HepG2 (cell line): Measurements from ENCODE around the gene MYO18A. TPM values are rescaled to one million over a fixed set of nuclear protein-coding genes. Genes with fewer than 3 reads are reported as not detected.
"Not testable (repeated sequence)": the region's sequence is repeated elsewhere in the genome, so short reads cannot be mapped to it uniquely, and the experiment has no call there.

Source experiments
- ATAC-seq: fragments of 200-7000 bp; cut with Tn5 transposase; 3 replicates; pipeline ENCODE4 v1.9.1; 2020; ENCODE audit warnings: mild to moderate bottlenecking, moderate library complexity
- BruUV-seq: library from RNA; stranded (reverse); fragments of 400-500 nt; replicated peaks from 2 replicates; lab custom pipeline; 2021; lab: Mats Ljungman, UMichigan
- CTCF ChIA-PET: fragments of 300-600 bp; formaldehyde crosslinking; extraction: SDS; loops from one replicate; lab custom pipeline; 2021; ENCODE audit warnings: low total read pairs, inconsistent platforms, low intra/inter-chr PET ratio; lab: Yijun Ruan, JAX
- POLR2A ChIA-PET: fragments of 350-600 bp; sonication (Branson Sonifier 250); formaldehyde crosslinking; loops from one replicate; lab custom pipeline; 2020; ENCODE audit warnings: antibody characterized with exemption, inconsistent platforms; lab: Yijun Ruan, JAX
- DNase-seq: peaks from one replicate; pipeline ENCODE4 v3.0.0-alpha.2; 2015; ENCODE audit warnings: low spot score
- FAIRE-seq: peaks from 3 replicates; lab custom pipeline; 2011; peaks lifted over from hg19 to GRCh38; lab: Jason Lieb, UNC
- H2AFZ ChIP-seq: one replicate; pipeline ENCODE4 v1.6.1; 2011; ENCODE audit warnings: low read length, inconsistent platforms
- H3K27ac ChIP-seq: fragments of 300-600 bp; 3 replicates; pipeline ENCODE4 v1.8.0; 2011; ENCODE audit warnings: mixed run types, mild to moderate bottlenecking, mixed read lengths, low read length, inconsistent platforms; ENCODE audit not compliant: insufficient read depth; ENCODE audit errors: extremely low read length
- H3K27me3 ChIP-seq, 2 experiments: fragments of 200-600 bp in 1 of 2; 2 replicates in 1 of 2; 3 replicates in 1 of 2; pipeline versions ENCODE4 v1.6.0 to v1.8.0; 2011; ENCODE audit warnings: low read length in 2 of 2, mild to moderate bottlenecking in 2 of 2, moderate library complexity in 2 of 2, inconsistent platforms in 1 of 2; ENCODE audit not compliant: insufficient read depth in 2 of 2, control insufficient read depth in 1 of 2
- H3K36me3 ChIP-seq, 2 experiments: fragments of 200-600 bp in 1 of 2; replicated peaks in 1 of 2; 2 replicates in 1 of 2; 3 replicates in 1 of 2; pipeline versions ENCODE4 v1.5.1 to v1.8.0; 2011; ENCODE audit warnings: low read length in 2 of 2, inconsistent platforms in 1 of 2; ENCODE audit not compliant: insufficient read depth in 2 of 2, control insufficient read depth in 1 of 2
- H3K4me1 ChIP-seq: 2 replicates; pipeline ENCODE4 v1.5.1; 2012; ENCODE audit warnings: low read length, inconsistent platforms; ENCODE audit not compliant: insufficient read depth
- H3K4me2 ChIP-seq: 2 replicates; pipeline ENCODE4 v1.6.0; 2011; ENCODE audit warnings: low read depth, low read length, inconsistent platforms
- H3K4me3 ChIP-seq, 3 experiments: fragments of 200-600 bp in 1 of 3; sonication (generic), shearing (Covaris generic) in 1 of 3; replicated peaks in 1 of 3; 2 replicates each; pipeline ENCODE4 v1.5.1; 2011 to 2016; ENCODE audit warnings: low read length in 3 of 3, inconsistent platforms in 2 of 3, low read depth in 2 of 3, mild to moderate bottlenecking in 2 of 3, control low read depth in 1 of 3, mixed read lengths in 1 of 3; ENCODE audit not compliant: insufficient read depth in 1 of 3
- H3K79me2 ChIP-seq: one replicate; pipeline ENCODE4 v1.6.1; 2011; ENCODE audit warnings: low read length, inconsistent platforms; ENCODE audit not compliant: insufficient read depth
- H3K9ac ChIP-seq: 2 replicates; pipeline ENCODE4 v1.6.0; 2011; ENCODE audit warnings: mild to moderate bottlenecking, low read depth, low read length, inconsistent platforms; ENCODE audit not compliant: insufficient read depth
- H3K9me3 ChIP-seq: 2 replicates; pipeline ENCODE4 v1.5.1; 2012; ENCODE audit warnings: mild to moderate bottlenecking, low read length
- H4K20me1 ChIP-seq: 2 replicates; pipeline ENCODE4 v1.6.0; 2011; ENCODE audit warnings: inconsistent platforms, mild to moderate bottlenecking, low read length, moderate library complexity; ENCODE audit not compliant: insufficient read depth
- PRDM15 ChIP-seq: sonication (generic); formaldehyde crosslinking; IDR thresholded peaks from 2 replicates; pipeline ENCODE4 v1.4.0; 2020; ENCODE audit warnings: missing genetic modification reagents
- STAT5B ChIP-seq: sonication (generic); formaldehyde crosslinking; IDR thresholded peaks from 2 replicates; pipeline ENCODE4 v1.4.0; 2020; ENCODE audit warnings: missing genetic modification reagents
- ZNF3 ChIP-seq: IDR thresholded peaks from 2 replicates; pipeline ENCODE4 v1.7.0; 2017; ENCODE audit warnings: inconsistent platforms
- whole genome bisulfite sequencing: methylation state at CpG from one replicate; pipeline ENCODE4 v1.1.6; 2017; ENCODE audit warnings: low lambda C conversion rate; 5-methylcytosine and 5-hydroxymethylcytosine counted together
- in situ Hi-C: cut with HindIII; loops from 2 replicates; pipeline ENCODE4 v1.10.0; 2017; ENCODE audit warnings: low pct_unique_long_range_greater_than_20kb; ENCODE audit not compliant: extremely low pct_ligation_motif_present
- intact Hi-C: fragments of 100-400 bp; cut with micrococcal nuclease; formaldehyde crosslinking; loops from one replicate; pipeline ENCODE4 v1.10.0; 2022; ENCODE audit not compliant: unreplicated experiment
- polyA plus RNA-seq, 8 experiments: library from polyadenylated mRNA; depleted of rRNA in 3 of 8; stranded (reverse) in 7 of 8; unstranded in 1 of 8; fragments of >200 nt; fragmentation: Illumina TruSeq in 4 of 8; extraction: Trizol in 4 of 8; gene quantifications; 2 replicates each; pipeline versions ENCODE4 v1.2.1 to v1.2.3, GENCODE V29; 2011 to 2016; ENCODE audit warnings: low read depth in 4 of 8, missing spikeins in 1 of 8, mixed read lengths in 1 of 8; ENCODE audit not compliant: insufficient read depth in 1 of 8
- total RNA-seq, 5 experiments: library from RNA; depleted of rRNA; stranded (reverse); fragments of >200 nt; fragmentation: Illumina TruSeq; extraction: Trizol; gene quantifications; 2 replicates each; pipeline ENCODE4 v1.2.3, GENCODE V29; 2016; ENCODE audit warnings: low read depth in 1 of 5

The MYO18A gene
- total and polyA plus RNA-seq, 2 of the 13 experiments (the other 11 are each of a cell fraction or from before 2014, with no cell fraction given) = 16.8 to 24.8 TPM

- Histone ChIP-seq H4K20me1 (no peaks in the 10 kb centered on the region), H3K27me3 (no peaks in the 10 kb centered on the region), H3K4me1 (peaks cover 11% of the 10 kb centered on the region; the same call in 1 of the 2 replicates), H3K9me3 (no peaks in the 10 kb centered on the region), H3K4me2 (no peak overlapping the region), H3K9ac (no peak overlapping the region), H3K36me3 (no peaks in the 10 kb centered on the region), H3K79me2 (no peaks in the 10 kb centered on the region), H3K27ac (no peak overlapping the region), H3K4me3 (no peak overlapping the region), H2AFZ (no peak overlapping the region)
- 39% methylated on average over 2 of the region's 2 CpGs for WGBS
- no TSS peak for BruUV-seq
- peak; percentile 61; the same call in 1 of the 2 replicates for TF ChIP-seq PRDM15
- TF ChIP-seq STAT5B (CRISPR knock-in tag) = no peak
- TF ChIP-seq ZNF3 = no peak
- FAIRE-seq (no peak), ATAC-seq (no peak; the same call in 2 of the 3 replicates), DNase-seq (no peak)
- in situ Hi-C loops (no loop called here), intact Hi-C loops (no loop called here)
- CTCF ChIA-PET = no interaction called here
- POLR2A ChIA-PET = interaction anchor here (0.7 kb wide), 1 partner anchor 27 kb away, joined by 3 read pairs; no protein-coding TSS in a partner anchor
Observed at GRCh38 chr17:29205047-29205446, 24.8 kb upstream of the MYO18A start.

GRCh38 chr17:29204068-29204804 lies 24.0 kb upstream of the MYO18A start:
- H3K27me3 ChIP-seq, FAIRE-seq, POLR2A ChIA-PET, H3K9ac ChIP-seq, BruUV-seq, CTCF ChIA-PET, H3K36me3 ChIP-seq, DNase-seq, H3K27ac ChIP-seq, intact Hi-C loops, H3K4me2 ChIP-seq, in situ Hi-C loops, H3K9me3 ChIP-seq, H2AFZ ChIP-seq, H3K79me2 ChIP-seq, H3K4me3 ChIP-seq, H4K20me1 ChIP-seq: not testable (repeated sequence)
- peak; percentile 41; the same call in 2 of the 3 replicates for ATAC-seq
- peaks cover 11% of the 10 kb centered on the region; the same call in 1 of the 2 replicates for H3K4me1 ChIP-seq
- WGBS = 63% methylated on average over 16 of the region's 16 CpGs
